Loucy (cell line): ENCODE results near the gene CACNA1D.

Experiments
- EZH2phosphoT487 ChIP-seq: fragments of 200-600 bp; IDR thresholded peaks from 2 replicates; pipeline ENCODE4 v1.6.1; 2018; ENCODE audit warnings: antibody characterized with exemption, mild to moderate bottlenecking, moderate library complexity, borderline replicate concordance
- TF ChIP-seq, protein P1 (sequence below): fragments of 200-600 bp; sonication (generic); conservative IDR thresholded peaks from 2 replicates; pipeline ENCODE4 v1.5.1; 2014; ENCODE audit warnings: mild to moderate bottlenecking, antibody characterized with exemption, low read length

DNA sequence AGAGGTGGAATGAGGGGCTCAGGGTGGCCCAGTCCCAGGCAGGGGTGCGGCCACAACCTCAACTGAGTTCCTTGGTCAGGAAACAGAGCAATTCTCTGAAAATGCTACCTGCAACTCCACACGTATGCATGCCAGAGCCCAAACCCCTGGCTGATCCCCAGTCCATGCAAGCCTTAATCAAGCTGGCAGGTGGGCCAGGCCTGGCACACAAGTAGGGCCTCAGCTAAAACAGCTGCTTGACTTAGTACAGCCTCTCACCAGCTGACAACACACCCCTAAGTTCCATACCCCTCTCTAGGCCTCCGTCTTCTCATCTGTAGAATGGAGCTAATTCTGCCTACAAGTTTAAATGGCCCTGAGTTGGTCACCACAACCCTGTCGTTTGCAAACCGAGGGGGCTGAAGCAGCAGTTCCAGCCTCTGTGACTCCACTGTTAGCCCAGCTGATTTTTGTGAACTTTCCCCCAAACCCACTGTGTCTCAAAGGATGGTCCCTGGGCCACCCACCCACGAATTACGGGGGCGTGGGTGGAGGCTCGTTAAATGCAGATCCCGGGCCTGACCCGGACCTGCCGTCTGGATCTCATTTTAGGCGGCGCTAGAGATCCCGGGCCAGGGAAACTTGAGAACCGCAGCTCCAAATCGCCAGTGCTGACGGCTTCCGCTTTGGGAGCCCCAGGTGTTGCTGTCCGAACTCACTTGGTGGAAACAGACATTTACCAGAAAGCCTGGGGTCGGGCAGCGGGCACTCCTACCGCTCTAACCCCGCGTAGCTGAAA lies 350.9 kb downstream of the CACNA1D start:
- no peak for TF ChIP-seq EZH2phosphoT487
- TF ChIP-seq, protein P1, sequence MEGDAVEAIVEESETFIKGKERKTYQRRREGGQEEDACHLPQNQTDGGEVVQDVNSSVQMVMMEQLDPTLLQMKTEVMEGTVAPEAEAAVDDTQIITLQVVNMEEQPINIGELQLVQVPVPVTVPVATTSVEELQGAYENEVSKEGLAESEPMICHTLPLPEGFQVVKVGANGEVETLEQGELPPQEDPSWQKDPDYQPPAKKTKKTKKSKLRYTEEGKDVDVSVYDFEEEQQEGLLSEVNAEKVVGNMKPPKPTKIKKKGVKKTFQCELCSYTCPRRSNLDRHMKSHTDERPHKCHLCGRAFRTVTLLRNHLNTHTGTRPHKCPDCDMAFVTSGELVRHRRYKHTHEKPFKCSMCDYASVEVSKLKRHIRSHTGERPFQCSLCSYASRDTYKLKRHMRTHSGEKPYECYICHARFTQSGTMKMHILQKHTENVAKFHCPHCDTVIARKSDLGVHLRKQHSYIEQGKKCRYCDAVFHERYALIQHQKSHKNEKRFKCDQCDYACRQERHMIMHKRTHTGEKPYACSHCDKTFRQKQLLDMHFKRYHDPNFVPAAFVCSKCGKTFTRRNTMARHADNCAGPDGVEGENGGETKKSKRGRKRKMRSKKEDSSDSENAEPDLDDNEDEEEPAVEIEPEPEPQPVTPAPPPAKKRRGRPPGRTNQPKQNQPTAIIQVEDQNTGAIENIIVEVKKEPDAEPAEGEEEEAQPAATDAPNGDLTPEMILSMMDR, result no peak
